ENCODE results near the gene RIMKLB.
"Not testable (repeated sequence)": the region's sequence is repeated elsewhere in the genome, so short reads cannot be mapped to it uniquely, and the experiment has no call there.

The RIMKLB gene

GRCh38 chr12:8773461-8773860, 75.7 kb downstream of the RIMKLB start:
- no peak for DNase-seq (ENCODE audit: low read depth, low spot score)

- no peak for DNase-seq (ENCODE audit: low read depth, low spot score)
Observed at GRCh38 chr12:8779281-8779680, 81.5 kb downstream of the RIMKLB start.

- DNase-seq (ENCODE audit: low read depth, low spot score): no peak
Observed at GRCh38 chr12:8779862-8780261, 82.1 kb downstream of the RIMKLB start.

- peak; percentile 50 for DNase-seq (ENCODE audit: low read depth, low spot score)
Observed at GRCh38 chr12:8780389-8780788, 82.6 kb downstream of the RIMKLB start.

GRCh38 chr12:8781381-8782127, 83.8 kb downstream of the RIMKLB start:
- no peak for DNase-seq (ENCODE audit: low read depth, low spot score)

GRCh38 chr12:8784290-8784888, 86.6 kb downstream of the RIMKLB start:
- DNase-seq (ENCODE audit: low read depth, low spot score): no peak

- no peak for DNase-seq (ENCODE audit: low read depth, low spot score)
Observed at GRCh38 chr12:8785499-8785898, 87.7 kb downstream of the RIMKLB start.

GRCh38 chr12:8787206-8787605, 89.4 kb downstream of the RIMKLB start:
- not testable (repeated sequence) for DNase-seq (ENCODE audit: low read depth, low spot score)

- not testable (repeated sequence) for DNase-seq (ENCODE audit: low read depth, low spot score)
Observed at GRCh38 chr12:8788706-8789105, 90.9 kb downstream of the RIMKLB start.

GRCh38 chr12:8789341-8790013, 91.7 kb downstream of the RIMKLB start:
- not testable (repeated sequence) for DNase-seq (ENCODE audit: low read depth, low spot score)

- DNase-seq (ENCODE audit: low read depth, low spot score): not testable (repeated sequence)
Observed at GRCh38 chr12:8793226-8793625, 95.4 kb downstream of the RIMKLB start.

- DNase-seq (ENCODE audit: low read depth, low spot score): not testable (repeated sequence)
Observed at GRCh38 chr12:8794611-8795010, 96.8 kb downstream of the RIMKLB start.

- DNase-seq (ENCODE audit: low read depth, low spot score): no peak
Observed at GRCh38 chr12:8796831-8797626, 99.2 kb downstream of the RIMKLB start.

GRCh38 chr12:8801213-8801612, 103.4 kb downstream of the RIMKLB start:
- DNase-seq (ENCODE audit: low read depth, low spot score): not testable (repeated sequence)

GRCh38 chr12:8804833-8805232, 107.0 kb downstream of the RIMKLB start:
- not testable (repeated sequence) for DNase-seq (ENCODE audit: low read depth, low spot score)

GRCh38 chr12:8805487-8805886, 107.7 kb downstream of the RIMKLB start:
- DNase-seq (ENCODE audit: low read depth, low spot score): not testable (repeated sequence)

- peak; percentile 89 for DNase-seq (ENCODE audit: low read depth, low spot score)
Observed at GRCh38 chr12:8807084-8807483, 109.3 kb downstream of the RIMKLB start.

GRCh38 chr12:8810112-8810511, 112.3 kb downstream of the RIMKLB start:
- DNase-seq (ENCODE audit: low read depth, low spot score): not testable (repeated sequence)

- DNase-seq (ENCODE audit: low read depth, low spot score): no peak
Observed at GRCh38 chr12:8813572-8814357, 116.0 kb downstream of the RIMKLB start.

GRCh38 chr12:8816448-8817050, 118.8 kb downstream of the RIMKLB start:
- DNase-seq (ENCODE audit: low read depth, low spot score): no peak

- no peak for DNase-seq (ENCODE audit: low read depth, low spot score)
Observed at GRCh38 chr12:8817856-8818255, 120.1 kb downstream of the RIMKLB start.

Measured in astrocyte of the hippocampus (primary cell).